Esophagus squamous epithelium (tissue), 4 donors: Measurements from ENCODE around the gene LYRM1.

Experiments
- CTCF ChIP-seq, 6 experiments: fragments of 450-650 bp in 4 of 6; fragments of 200-600 bp in 2 of 6; sonication (generic) in 2 of 6; IDR thresholded peaks; one replicate each; pipeline ENCODE4 v1.5.1; 2016 to 2019; ENCODE audit warnings: antibody characterized with exemption in 6 of 6, mild to moderate bottlenecking in 4 of 6, moderate library complexity in 4 of 6
- POLR2A ChIP-seq, 4 donors: fragments of 450-650 bp; IDR thresholded peaks; one replicate each; pipeline ENCODE4 v1.6.1; 2017; ENCODE audit warnings: antibody characterized with exemption in 4 of 4, mild to moderate bottlenecking in 4 of 4, moderate library complexity in 3 of 4

DNA sequence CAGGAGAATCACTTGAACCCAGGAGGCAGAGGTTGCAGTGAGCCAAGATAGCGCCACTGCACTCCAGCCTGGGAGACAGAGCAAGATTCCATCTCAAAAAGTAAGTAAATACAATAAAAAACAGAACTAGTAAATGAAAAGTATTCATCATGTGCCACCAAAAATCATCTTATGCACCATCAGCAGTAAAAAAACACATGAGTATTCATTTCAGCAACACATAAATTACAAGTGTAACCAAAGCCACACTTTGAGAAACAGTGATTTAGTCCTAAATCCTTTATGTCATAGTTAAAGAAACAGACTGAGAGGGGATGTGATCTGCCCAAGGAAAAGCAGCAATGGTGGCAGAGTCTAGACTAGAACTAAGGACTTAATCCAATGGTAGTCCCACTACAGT, 13.4 kb upstream of the LYRM1 start:
- TF ChIP-seq POLR2A (IDR thresholded peaks at IDR 0.05) (no peak), CTCF (IDR thresholded peaks at IDR 0.05) (no peak)
